Tibial nerve (tissue), 4 donors: ENCODE data around the gene CRTC3. TPM values are rescaled to one million over a fixed set of nuclear protein-coding genes. Genes with fewer than 3 reads are reported as not detected.

Experiments
- DNase-seq, 2 donors: peaks; one replicate each; pipeline ENCODE4 v3.0.0-alpha.2; 2019; ENCODE audit warnings: low spot score in 2 of 2
- H3K27ac ChIP-seq, 4 donors: fragments of 200-600 bp; sonication (generic) in 3 of 4; one replicate each; pipeline ENCODE4 v1.5.1; 2017 to 2019; ENCODE audit warnings: mild to moderate bottlenecking in 1 of 4
- H3K27me3 ChIP-seq, 2 donors: fragments of 200-600 bp; sonication (generic) in 1 of 2; one replicate each; pipeline versions ENCODE4 v1.5.1 to v1.6.0; 2017 to 2019
- H3K36me3 ChIP-seq, 3 donors: fragments of 200-600 bp; sonication (generic); one replicate each; pipeline ENCODE4 v1.5.1; 2018 to 2019
- H3K4me1 ChIP-seq, 4 donors: fragments of 200-600 bp; sonication (generic) in 3 of 4; one replicate each; pipeline ENCODE4 v1.5.1; 2017 to 2019
- H3K4me3 ChIP-seq, 4 donors: fragments of 200-600 bp; sonication (generic) in 3 of 4; one replicate each; pipeline ENCODE4 v1.5.1; 2017 to 2019; ENCODE audit warnings: mild to moderate bottlenecking in 1 of 4, moderate library complexity in 1 of 4
- H3K9me3 ChIP-seq, 4 donors: fragments of 200-600 bp; sonication (generic) in 3 of 4; one replicate each; pipeline ENCODE4 v1.5.1; 2017 to 2019
- EP300 ChIP-seq, 2 donors: sonication (generic); formaldehyde crosslinking; IDR thresholded peaks; one replicate each; pipeline ENCODE4 v1.6.1; 2017; ENCODE audit warnings: antibody characterized with exemption in 2 of 2, mild to moderate bottlenecking in 1 of 2
- POLR2A ChIP-seq, 2 donors: fragments of 450-650 bp; IDR thresholded peaks; one replicate each; pipeline ENCODE4 v1.6.1; 2017; ENCODE audit warnings: antibody characterized with exemption in 2 of 2, mild to moderate bottlenecking in 2 of 2, moderate library complexity in 2 of 2
- WGBS, 2 donors: methylation state at CpG; one replicate each; pipeline ENCODE4 v1.1.5; 2018; 5-methylcytosine and 5-hydroxymethylcytosine counted together
- total RNA-seq, 4 donors: library from RNA; depleted of rRNA; stranded (reverse); fragments of >200 nt; gene quantifications; one replicate each; pipeline ENCODE4 v1.1.0, GENCODE V29; 2016
- TF ChIP-seq, protein P1 (sequence below), 5 experiments: fragments of 200-600 bp in 3 of 5; fragments of 450-650 bp in 2 of 5; sonication (generic) in 3 of 5; IDR thresholded peaks; one replicate each; pipeline ENCODE4 v1.5.1; 2016 to 2019; ENCODE audit warnings: antibody characterized with exemption in 5 of 5, mild to moderate bottlenecking in 3 of 5, moderate library complexity in 2 of 5

Gene CRTC3
- total RNA-seq, 4 donors from 2014 or later = 52.7 to 63.7 (median 60.6) TPM

DNA sequence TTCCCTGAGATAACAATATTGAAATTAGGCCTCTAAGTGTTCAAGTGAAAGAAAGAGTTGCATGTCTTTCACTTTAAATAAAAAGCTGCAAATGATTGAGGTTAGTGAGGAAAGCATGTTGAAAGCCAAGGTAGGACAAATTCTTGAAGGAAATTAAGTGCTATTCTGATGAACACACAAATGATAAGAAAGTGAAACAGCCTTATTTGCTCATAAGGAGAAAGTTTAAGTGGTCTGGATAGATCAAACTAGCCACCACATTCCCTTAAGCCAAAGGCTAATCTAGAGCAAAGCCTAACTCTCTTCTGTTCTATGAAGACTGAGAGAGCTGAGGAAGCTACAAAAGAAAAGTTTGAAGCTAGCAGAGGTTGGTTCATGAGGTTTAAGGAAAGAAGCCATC lies 36.1 kb downstream of the CRTC3 start:
- no peak overlapping the region for H3K27ac ChIP-seq
- TF ChIP-seq, protein P1, sequence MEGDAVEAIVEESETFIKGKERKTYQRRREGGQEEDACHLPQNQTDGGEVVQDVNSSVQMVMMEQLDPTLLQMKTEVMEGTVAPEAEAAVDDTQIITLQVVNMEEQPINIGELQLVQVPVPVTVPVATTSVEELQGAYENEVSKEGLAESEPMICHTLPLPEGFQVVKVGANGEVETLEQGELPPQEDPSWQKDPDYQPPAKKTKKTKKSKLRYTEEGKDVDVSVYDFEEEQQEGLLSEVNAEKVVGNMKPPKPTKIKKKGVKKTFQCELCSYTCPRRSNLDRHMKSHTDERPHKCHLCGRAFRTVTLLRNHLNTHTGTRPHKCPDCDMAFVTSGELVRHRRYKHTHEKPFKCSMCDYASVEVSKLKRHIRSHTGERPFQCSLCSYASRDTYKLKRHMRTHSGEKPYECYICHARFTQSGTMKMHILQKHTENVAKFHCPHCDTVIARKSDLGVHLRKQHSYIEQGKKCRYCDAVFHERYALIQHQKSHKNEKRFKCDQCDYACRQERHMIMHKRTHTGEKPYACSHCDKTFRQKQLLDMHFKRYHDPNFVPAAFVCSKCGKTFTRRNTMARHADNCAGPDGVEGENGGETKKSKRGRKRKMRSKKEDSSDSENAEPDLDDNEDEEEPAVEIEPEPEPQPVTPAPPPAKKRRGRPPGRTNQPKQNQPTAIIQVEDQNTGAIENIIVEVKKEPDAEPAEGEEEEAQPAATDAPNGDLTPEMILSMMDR (IDR thresholded peaks at IDR 0.05) = no peak
- no peak for TF ChIP-seq POLR2A (IDR thresholded peaks at IDR 0.05)
- TF ChIP-seq EP300 (IDR thresholded peaks at IDR 0.05) = no peak
- H3K4me1 ChIP-seq = peaks cover 0 to 53% (median 38%) of the 10 kb centered on the region in 4 donors
- no peaks in the 10 kb centered on the region for H3K27me3 ChIP-seq
- H3K36me3 ChIP-seq = no peaks in the 10 kb centered on the region
- H3K4me3 ChIP-seq = no peak overlapping the region
- no peaks in the 10 kb centered on the region for H3K9me3 ChIP-seq
- no peak for DNase-seq

DNA sequence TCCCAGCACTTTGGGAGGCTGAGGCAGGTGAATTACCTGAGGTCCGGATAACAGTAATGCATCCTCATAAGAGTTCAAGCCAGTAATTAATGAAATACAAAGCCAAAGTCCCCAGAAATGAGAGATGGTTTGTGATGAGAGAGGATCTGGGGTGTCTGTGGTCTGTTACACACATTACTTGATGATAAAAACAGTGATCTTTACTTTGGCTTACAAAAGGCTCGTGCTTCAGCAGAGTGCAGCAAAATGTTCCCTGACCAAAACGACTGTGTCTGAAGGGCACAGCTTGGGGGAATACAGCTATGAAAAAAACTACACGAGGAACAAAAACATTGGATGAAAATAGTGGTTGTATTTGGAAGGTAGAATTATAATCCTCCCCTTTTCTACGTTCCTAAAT lies 40.9 kb downstream of the CRTC3 start:
- no peak for DNase-seq
- Histone ChIP-seq H3K36me3 (peaks cover 0 to 6% (median 0%) of the 10 kb centered on the region in 3 donors), H3K27me3 (no peaks in the 10 kb centered on the region), H3K27ac (peak overlapping the region in 2 of 4 donors; percentile 32 to 53), H3K9me3 (no peaks in the 10 kb centered on the region), H3K4me1 (peaks cover 0 to 21% (median 4%) of the 10 kb centered on the region in 4 donors), H3K4me3 (no peak overlapping the region)
- WGBS, 2 donors = 37 to 42% methylated on average over 5 of the region's 5 CpGs
- no peak for TF ChIP-seq POLR2A (IDR thresholded peaks at IDR 0.05)
- TF ChIP-seq EP300 (IDR thresholded peaks at IDR 0.05) = no peak
- TF ChIP-seq, protein P1 (IDR thresholded peaks at IDR 0.05) = no peak

- Histone ChIP-seq H3K4me1 (peaks cover 0 to 21% (median 4%) of the 10 kb centered on the region in 4 donors), H3K9me3 (no peaks in the 10 kb centered on the region), H3K36me3 (peaks cover 0 to 6% (median 0%) of the 10 kb centered on the region in 3 donors), H3K4me3 (no peak overlapping the region), H3K27ac (peak overlapping the region in 2 of 4 donors; percentile 32 to 53), H3K27me3 (no peaks in the 10 kb centered on the region)
- TF ChIP-seq EP300 (IDR thresholded peaks at IDR 0.05) (peak in 1 of 2 donors; percentile 52), POLR2A (IDR thresholded peaks at IDR 0.05) (no peak)
- TF ChIP-seq, protein P1 (IDR thresholded peaks at IDR 0.05) = no peak
- peak in 1 of 2 donors; percentile 46 for DNase-seq
- 31% methylated on average over 4 of the region's 4 CpGs for WGBS, 2 donors
These were observed 41.4 kb downstream of the CRTC3 start for GRCh38 chr15:90571063-90571541.

GRCh38 chr15:90572893-90573292 lies 43.2 kb downstream of the CRTC3 start:
- no peak for TF ChIP-seq POLR2A (IDR thresholded peaks at IDR 0.05)
- TF ChIP-seq, protein P1 (IDR thresholded peaks at IDR 0.05) = no peak
- TF ChIP-seq EP300 (IDR thresholded peaks at IDR 0.05) = no peak

DNA sequence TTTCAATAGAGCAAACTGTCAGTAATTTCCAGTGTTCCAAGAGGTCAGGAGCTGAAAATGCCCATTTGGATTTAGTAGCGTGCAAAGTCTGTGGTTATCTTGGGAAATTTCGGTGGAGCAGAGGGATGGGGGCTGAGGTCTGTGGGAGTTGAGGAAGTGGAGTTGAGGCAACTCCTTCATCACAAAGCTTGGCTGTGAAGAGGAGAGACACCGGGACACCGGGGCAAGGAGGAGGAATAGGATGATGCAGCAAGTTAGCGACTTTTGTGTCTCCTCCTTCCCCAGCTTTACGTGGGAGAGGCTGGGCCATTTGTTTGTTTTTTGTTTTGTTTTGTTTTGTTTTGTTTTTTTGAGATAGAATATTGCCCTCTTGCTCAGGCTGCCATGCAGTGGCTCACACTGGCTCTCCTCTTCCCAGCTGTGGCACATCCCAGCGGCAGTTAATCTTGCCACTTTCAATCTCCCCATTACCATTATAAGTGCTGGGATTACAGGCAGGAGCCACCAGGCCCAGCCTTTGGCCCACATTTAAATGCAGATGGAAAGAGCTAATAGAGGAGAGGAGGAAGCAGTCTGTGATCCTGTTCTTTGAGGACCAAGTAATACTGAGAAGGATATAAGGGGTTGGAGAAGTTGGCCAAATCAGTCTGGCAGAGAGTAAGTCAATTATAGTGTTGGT lies 47.1 kb downstream of the CRTC3 start:
- no peak for TF ChIP-seq POLR2A (IDR thresholded peaks at IDR 0.05)
- no peak for DNase-seq
- WGBS, 2 donors = 70 to 78% methylated on average over 7 of the region's 7 CpGs
- no peaks in the 10 kb centered on the region for H3K9me3 ChIP-seq
- no peaks in the 10 kb centered on the region for H3K27me3 ChIP-seq
- no peak overlapping the region for H3K4me3 ChIP-seq
- no peak overlapping the region for H3K27ac ChIP-seq
- H3K4me1 ChIP-seq = peaks cover 0 to 28% (median 18%) of the 10 kb centered on the region in 4 donors
- H3K36me3 ChIP-seq = peaks cover 0 to 6% (median 0%) of the 10 kb centered on the region in 3 donors

More at GRCh38 chr15:90572893-90573292, 43.2 kb downstream of the CRTC3 start:
- Histone ChIP-seq H3K9me3 (no peaks in the 10 kb centered on the region), H3K4me1 (peaks cover 0 to 21% (median 4%) of the 10 kb centered on the region in 4 donors), H3K4me3 (no peak overlapping the region), H3K36me3 (peaks cover 0 to 6% (median 0%) of the 10 kb centered on the region in 3 donors), H3K27me3 (no peaks in the 10 kb centered on the region), H3K27ac (no peak overlapping the region)
- DNase-seq = no peak
- 96 to 98% methylated on average over 3 of the region's 3 CpGs for WGBS, 2 donors
